NT2/D1 (cell line): ENCODE data around the gene RPL27A.

ENCODE experiments used
- DNase-seq: peaks from one replicate; pipeline ENCODE4 v3.0.0-alpha.2; 2011; ENCODE audit warnings: low read depth, low spot score
- H3K27me3 ChIP-seq: 2 replicates; pipeline ENCODE4 v1.6.0; 2011; ENCODE audit warnings: mild to moderate bottlenecking; ENCODE audit not compliant: insufficient read length, insufficient read depth
- H3K36me3 ChIP-seq: 2 replicates; pipeline ENCODE4 v1.6.1; 2011; ENCODE audit warnings: mild to moderate bottlenecking, low read length, mixed read lengths; ENCODE audit not compliant: insufficient read depth, insufficient read length
- H3K4me1 ChIP-seq: 2 replicates; pipeline ENCODE4 v1.5.1; 2011; ENCODE audit not compliant: insufficient read depth, insufficient read length
- H3K4me3 ChIP-seq: 2 replicates; pipeline ENCODE4 v1.5.1; 2011; ENCODE audit warnings: low read depth; ENCODE audit not compliant: insufficient read length
- H3K9ac ChIP-seq: 2 replicates; pipeline ENCODE4 v1.6.0; 2011; ENCODE audit warnings: low read depth; ENCODE audit not compliant: insufficient read length
- H3K9me3 ChIP-seq: 2 replicates; pipeline ENCODE4 v1.5.1; 2011; ENCODE audit warnings: mild to moderate bottlenecking, low read length; ENCODE audit not compliant: insufficient read depth
- SUZ12 ChIP-seq: IDR thresholded peaks from 2 replicates; pipeline ENCODE4 v1.6.1; 2011; ENCODE audit not compliant: insufficient read length, insufficient read depth; ENCODE audit errors: extremely low read depth
- YY1 ChIP-seq: IDR thresholded peaks from 2 replicates; pipeline ENCODE4 v1.6.1; 2011; ENCODE audit not compliant: insufficient read length, insufficient read depth
- ZNF274 ChIP-seq: IDR thresholded peaks from 2 replicates; pipeline ENCODE4 v1.6.1; 2011; ENCODE audit warnings: mild to moderate bottlenecking, low read depth, low read length

The RPL27A gene

DNA sequence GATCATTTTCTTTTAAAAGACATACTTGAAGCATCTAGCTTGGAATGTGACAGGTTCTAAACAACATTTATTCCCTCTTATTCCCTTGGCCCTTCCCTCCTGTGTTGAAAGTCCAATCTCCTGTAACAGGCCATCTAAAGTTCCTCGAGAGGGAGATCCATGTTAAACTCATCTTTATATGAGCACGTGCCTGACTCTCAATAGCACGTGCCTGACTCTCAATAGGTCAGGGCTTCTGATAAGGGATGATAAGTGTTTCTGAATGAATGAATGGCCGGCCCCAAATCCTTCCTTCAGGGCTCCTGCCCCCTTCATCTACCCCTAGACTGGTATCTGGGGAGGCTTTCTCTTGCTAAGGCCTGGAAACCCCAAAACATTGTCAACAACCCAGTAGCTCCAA is 27.2 kb downstream of the RPL27A start:
- no peak for DNase-seq
- Histone ChIP-seq H3K27me3 (no peaks in the 10 kb centered on the region), H3K4me1 (peaks cover 8% of the 10 kb centered on the region), H3K4me3 (no peak overlapping the region), H3K9me3 (no peaks in the 10 kb centered on the region), H3K36me3 (peaks cover 85% of the 10 kb centered on the region), H3K9ac (no peak overlapping the region)
- no peak for TF ChIP-seq ZNF274
- TF ChIP-seq SUZ12 = no peak

GRCh38 chr11:8711895-8712442 is 29.4 kb downstream of the RPL27A start:
- H3K36me3 ChIP-seq = peaks cover 88% of the 10 kb centered on the region
- no peak for TF ChIP-seq ZNF274
- no peak for TF ChIP-seq SUZ12
- TF ChIP-seq YY1 = no peak

GRCh38 chr11:8712506-8712905 is 29.9 kb downstream of the RPL27A start:
- H3K9me3 ChIP-seq = no peaks in the 10 kb centered on the region
- H3K9ac ChIP-seq = no peak overlapping the region
- H3K27me3 ChIP-seq = no peaks in the 10 kb centered on the region
- peaks cover 14% of the 10 kb centered on the region for H3K4me1 ChIP-seq
- no peak for DNase-seq
- no peak for TF ChIP-seq YY1
- no peak for TF ChIP-seq ZNF274
- TF ChIP-seq SUZ12 = no peak
- no peak overlapping the region for H3K4me3 ChIP-seq
- H3K36me3 ChIP-seq = peaks cover 88% of the 10 kb centered on the region

More at GRCh38 chr11:8711895-8712442, 29.4 kb downstream of the RPL27A start:
- no peak overlapping the region for H3K4me3 ChIP-seq
- peaks cover 9% of the 10 kb centered on the region for H3K4me1 ChIP-seq
- H3K27me3 ChIP-seq = no peaks in the 10 kb centered on the region
- no peak overlapping the region for H3K9ac ChIP-seq
- no peaks in the 10 kb centered on the region for H3K9me3 ChIP-seq
- no peak for DNase-seq

GRCh38 chr11:8713760-8714454 is 31.3 kb downstream of the RPL27A start:
- H3K4me3 ChIP-seq = no peak overlapping the region
- H3K27me3 ChIP-seq = no peaks in the 10 kb centered on the region
- H3K4me1 ChIP-seq = peaks cover 20% of the 10 kb centered on the region
- no peak overlapping the region for H3K9ac ChIP-seq
- H3K9me3 ChIP-seq = no peaks in the 10 kb centered on the region
- TF ChIP-seq ZNF274 (no peak), YY1 (no peak), SUZ12 (no peak)
- peaks cover 84% of the 10 kb centered on the region for H3K36me3 ChIP-seq
- no peak for DNase-seq

DNA sequence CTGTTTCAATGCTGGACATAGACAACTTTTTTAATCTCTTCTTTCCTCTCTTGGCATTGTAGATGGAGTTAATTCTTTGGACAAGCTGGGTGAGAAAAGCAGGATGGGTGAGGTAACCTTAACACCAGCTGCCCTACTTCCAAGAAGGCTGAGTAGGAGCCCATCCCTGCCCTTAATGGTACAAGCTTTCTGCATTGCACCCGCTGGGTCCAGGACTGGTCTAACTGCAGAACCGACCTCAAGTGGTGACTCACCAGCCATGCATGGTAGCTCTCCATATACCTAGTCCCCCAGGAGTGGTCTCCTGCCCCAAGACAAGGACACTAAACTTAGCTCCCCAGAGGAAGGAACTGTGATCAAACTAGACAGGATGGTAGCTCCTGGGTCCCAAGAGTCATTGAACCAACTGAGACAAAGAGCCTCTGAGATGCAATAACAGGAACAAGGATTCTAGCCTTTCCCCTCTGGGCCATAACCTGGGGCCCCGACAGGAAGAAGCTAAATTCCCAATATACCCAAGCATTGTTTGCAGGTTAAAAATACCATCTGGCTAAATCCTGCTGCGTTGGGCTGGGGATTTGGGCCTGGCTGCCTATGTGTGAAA is 32.1 kb downstream of the RPL27A start:
- TF ChIP-seq SUZ12 (no peak), ZNF274 (no peak), YY1 (no peak)
- Histone ChIP-seq H3K4me1 (peaks cover 23% of the 10 kb centered on the region), H3K9ac (no peak overlapping the region), H3K9me3 (no peaks in the 10 kb centered on the region), H3K4me3 (no peak overlapping the region), H3K27me3 (no peaks in the 10 kb centered on the region), H3K36me3 (peaks cover 77% of the 10 kb centered on the region)
- no peak for DNase-seq

- Histone ChIP-seq H3K27me3 (no peaks in the 10 kb centered on the region), H3K4me1 (peaks cover 23% of the 10 kb centered on the region), H3K36me3 (peaks cover 70% of the 10 kb centered on the region), H3K4me3 (no peak overlapping the region), H3K9me3 (no peaks in the 10 kb centered on the region), H3K9ac (no peak overlapping the region)
- TF ChIP-seq SUZ12 = no peak
- no peak for TF ChIP-seq YY1
- no peak for TF ChIP-seq ZNF274
- DNase-seq = no peak
Measured at GRCh38 chr11:8715501-8715900, 32.9 kb downstream of the RPL27A start.

DNA sequence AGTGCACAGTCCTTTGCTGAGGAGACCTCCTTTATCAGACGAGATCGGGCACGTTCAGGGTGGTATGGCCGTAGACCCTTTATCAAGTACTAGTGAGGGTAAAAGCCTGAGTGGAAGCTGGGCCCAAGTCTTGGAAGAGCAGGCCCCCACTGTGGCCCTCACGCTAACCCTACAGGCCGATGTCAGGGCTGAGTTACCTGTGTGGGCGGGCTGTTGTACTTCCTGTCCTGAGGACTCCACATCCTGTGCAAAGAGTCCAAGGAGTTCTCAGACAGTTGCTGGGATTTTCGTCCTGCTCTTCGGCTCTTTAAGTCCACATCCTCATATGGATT is 34.9 kb downstream of the RPL27A start:
- H3K36me3 ChIP-seq = peaks cover 61% of the 10 kb centered on the region
- peaks cover 22% of the 10 kb centered on the region for H3K4me1 ChIP-seq
- no peak overlapping the region for H3K4me3 ChIP-seq
- H3K27me3 ChIP-seq = no peaks in the 10 kb centered on the region
- peak overlapping the region; percentile 17 for H3K9ac ChIP-seq
- no peaks in the 10 kb centered on the region for H3K9me3 ChIP-seq
- TF ChIP-seq SUZ12 (no peak), ZNF274 (no peak), YY1 (no peak)
- no peak for DNase-seq
